SIG-M5 treated with dmso at 0.1 percent for 504 hours (cell line): ENCODE measurements around the gene PNMA1.

Experiments
- DNase-seq: peaks from one replicate; lab custom pipeline; 2025; ENCODE audit not compliant: unreplicated experiment; lab: John Stamatoyannopoulos, UW

PNMA1 gene

DNA sequence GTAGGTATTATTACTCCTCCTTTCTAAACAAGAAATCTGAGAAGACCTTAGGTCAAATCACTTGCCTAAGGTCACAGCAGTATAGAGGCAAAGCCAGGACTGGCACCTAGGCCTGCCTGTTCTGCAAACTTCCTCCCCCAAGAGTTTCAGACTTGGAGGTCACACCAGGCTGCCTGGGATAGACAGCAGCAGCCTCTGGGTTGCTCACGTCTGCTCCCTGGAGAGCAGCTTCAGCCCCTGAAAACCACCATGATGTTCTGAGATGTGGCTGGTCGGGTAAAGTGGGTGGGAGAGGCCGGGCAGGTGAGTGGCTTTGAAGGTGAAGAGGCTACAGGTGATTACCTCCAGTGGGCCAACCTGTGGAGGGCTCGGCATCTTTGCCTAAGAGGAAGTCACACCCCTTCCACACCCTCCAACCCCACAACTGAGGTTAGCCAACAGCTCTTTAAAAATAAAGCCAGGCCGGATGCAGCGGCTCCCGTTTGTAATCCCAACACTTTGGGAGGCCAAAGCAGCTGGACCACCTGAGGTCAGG lies 37.0 kb upstream of the PNMA1 start:
- DNase-seq: peak; percentile 21

DNA sequence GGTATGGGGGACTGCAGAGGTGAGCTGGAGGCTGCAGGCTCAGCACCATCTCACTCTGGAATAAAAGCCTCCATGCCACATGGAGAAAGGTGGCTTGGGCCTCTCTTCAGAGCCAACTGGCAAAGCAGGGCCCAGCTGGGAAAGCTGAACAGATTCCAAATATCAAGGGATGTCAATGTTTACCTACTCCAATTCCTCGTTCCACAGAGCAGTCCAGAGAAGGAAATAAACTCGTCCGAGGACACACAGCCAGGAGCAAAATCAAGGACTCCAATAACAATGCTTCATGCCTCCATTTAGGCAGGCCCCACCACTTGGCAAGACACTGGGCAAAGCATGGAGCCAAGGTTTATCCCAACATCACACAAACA lies 36.3 kb upstream of the PNMA1 start:
- DNase-seq: no peak

DNA sequence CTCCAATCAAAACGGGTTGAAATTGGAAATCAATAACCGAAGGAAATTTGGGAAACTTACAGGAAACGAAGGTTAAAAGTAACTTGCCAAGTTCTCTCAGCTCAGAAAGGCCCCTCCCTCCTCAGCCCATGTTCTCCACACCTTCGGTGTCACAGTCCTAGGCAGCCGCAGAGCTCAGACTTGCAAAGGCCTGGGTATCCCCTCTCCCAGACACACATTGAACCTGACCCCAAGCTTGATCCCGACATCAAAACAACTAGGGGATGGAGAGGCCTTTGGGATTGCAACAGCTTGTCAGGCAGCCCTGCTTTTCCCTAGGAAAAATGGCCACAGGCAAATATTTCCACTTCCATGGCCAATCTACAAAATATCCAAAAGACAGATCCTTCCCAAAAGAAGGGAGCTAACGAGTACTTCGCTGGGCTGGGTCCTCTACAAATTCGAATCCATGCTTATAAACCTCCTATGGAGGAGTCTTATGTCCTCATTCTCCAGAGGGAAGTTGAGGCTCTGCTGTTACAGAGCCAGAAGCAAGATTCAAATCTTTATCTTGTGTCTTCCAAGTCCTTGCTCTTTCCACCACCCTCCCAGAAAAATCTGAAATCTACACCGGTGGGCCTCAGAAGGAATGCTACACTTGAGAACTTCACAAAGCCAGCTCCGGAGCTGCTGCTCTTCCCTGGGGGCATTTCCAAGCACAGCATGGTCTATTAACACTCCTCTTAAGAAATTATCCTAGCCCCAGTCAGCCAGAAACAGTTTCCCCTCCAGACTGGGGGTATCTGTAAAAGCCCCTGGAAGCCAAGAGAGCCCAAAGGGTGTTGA lies 35.7 kb upstream of the PNMA1 start:
- no peak for DNase-seq

DNA sequence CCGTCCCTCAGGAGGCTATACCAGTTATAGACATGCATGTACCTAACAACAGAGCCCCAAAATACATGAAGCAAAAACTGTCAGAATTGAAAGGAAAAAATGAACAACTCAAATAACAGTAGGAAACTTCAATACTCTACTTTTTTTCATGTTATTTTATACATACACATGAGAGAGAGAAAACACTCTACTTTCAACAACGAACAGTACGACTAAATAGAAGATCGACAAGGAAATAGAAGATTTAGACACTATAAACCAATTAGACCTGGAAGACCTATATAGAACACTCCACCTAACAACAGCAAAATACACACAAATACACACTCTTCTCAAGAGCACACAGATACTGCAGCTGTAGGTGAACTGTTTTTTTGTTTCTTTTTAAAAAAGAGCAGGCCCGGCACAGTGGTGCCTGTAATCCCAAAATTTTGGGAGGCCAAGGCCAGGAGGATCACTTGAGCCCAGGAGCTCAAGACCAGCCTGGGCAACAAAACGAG lies 34.7 kb upstream of the PNMA1 start:
- no peak for DNase-seq

DNA sequence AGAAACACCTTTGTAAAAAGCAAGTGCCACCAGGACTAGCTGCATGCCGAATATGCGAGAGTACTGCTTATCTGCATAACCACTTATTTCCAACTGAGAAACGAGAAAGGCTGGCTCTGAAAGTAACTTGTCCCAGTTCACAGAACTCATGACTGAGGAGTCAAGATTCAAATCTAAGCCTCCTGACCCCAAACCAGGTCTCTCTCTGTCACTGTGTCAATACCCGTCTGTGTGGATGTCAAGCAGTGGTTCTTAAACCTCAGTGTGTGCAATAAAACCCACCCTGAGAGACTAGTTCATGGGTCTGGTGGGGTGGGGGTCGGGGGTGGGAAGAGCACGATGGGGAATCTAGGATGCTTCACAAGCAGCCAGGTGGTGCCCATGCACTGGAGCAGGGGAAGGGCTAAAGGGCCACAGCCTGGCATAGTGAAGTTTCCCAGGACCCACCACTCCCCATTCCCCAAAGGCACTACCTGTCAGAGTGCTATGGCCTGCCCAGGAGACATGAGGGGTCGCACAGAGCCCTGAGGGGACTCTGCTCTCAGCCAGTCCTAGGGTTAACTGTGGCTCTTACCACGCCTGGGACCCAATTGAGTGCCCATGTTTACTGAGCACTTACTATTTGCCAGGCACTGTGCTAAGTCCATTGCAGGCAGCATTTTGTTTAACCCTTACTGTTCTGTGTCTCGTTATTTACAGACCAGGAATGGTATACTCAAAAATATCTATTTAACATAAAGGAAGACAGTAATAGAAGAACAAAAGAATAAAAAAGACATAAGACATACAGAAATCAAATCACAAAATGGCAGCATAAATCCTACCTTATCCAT lies 33.4 kb upstream of the PNMA1 start:
- no peak for DNase-seq

DNA sequence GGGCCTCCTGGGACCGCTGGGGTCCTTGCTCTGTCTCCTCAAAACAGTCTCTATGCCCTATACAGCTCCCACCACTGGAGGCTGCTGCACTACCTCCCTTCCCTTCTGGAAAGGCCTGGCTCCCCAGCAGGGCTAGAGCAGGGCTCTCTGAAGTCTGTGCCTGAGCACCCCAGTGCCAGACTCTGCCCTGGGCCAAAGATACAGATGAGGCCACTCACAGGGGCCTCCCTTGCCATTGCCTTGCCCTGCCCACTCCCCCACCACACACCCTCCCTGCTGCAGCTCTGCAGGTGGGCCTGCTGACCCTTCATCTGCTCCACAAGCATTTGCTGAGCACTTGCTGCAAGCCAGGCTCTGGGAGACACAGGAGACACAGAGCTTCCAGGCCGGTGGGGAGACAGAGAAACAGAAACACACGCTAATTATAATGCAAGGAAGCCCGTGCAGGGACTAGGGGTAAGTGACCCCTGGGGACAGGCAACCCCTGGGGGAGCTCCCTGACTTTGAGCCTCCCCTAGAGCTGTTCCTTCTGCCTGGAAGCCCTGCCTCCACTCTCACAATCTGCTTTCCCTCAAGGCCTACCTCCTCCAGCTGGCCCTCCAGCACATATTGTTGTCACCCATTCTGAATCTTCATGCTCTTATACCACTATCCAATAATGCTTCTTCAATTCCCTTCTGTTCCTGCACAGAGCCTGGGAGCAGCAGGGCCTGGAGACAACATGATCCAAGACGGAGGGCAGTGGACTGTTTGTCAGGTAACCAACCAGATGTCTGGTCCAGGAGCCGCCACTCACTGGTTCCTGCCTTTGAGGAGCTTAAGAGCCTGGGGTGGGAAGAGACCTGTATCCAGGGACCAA lies 32.6 kb upstream of the PNMA1 start:
- DNase-seq: no peak

DNA sequence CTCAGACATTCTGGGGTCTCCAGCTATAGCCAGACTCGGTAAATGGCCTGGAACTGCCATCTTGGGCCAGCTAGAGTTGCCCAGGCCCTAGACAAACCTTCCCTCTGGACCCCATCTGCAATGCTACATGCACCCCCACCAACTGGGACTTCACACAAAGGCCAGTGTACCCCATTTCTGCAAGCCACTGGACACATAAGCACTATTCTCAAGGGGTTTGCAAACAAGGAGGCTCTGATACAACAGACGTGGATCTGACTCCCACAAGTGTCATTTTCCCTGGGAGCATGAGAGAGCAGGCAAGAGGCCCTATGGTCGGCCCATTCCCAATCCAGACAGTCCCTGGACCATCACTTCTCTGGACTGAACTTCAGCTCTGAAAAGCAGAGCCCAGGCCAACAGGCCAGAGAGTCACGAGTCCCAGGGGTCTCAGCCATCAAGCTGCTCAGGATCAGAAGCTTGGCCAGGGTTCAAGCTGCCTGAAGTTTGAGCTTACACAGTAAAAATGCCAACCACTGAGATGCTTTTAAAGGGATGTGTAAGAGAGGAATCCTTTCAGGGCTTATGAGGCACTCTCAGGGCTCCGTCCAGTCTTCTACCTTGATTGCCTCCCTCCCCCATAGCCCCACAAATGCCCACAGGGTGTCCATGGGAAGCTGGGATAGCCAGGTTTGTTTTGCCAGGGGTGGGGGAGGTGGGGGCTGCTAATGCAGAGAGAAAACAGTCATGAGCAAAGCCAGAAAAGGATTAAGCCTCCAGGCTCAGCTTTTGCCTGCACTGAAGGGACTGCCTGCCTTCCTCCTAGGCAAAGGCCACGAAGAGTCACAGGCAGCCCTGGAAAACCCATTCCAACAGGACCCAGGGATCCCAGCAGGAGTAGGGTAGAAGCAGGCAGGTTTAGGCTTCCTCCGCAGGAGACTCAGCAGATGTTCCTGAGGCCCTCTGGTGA lies 31.7 kb upstream of the PNMA1 start:
- DNase-seq: no peak

DNA sequence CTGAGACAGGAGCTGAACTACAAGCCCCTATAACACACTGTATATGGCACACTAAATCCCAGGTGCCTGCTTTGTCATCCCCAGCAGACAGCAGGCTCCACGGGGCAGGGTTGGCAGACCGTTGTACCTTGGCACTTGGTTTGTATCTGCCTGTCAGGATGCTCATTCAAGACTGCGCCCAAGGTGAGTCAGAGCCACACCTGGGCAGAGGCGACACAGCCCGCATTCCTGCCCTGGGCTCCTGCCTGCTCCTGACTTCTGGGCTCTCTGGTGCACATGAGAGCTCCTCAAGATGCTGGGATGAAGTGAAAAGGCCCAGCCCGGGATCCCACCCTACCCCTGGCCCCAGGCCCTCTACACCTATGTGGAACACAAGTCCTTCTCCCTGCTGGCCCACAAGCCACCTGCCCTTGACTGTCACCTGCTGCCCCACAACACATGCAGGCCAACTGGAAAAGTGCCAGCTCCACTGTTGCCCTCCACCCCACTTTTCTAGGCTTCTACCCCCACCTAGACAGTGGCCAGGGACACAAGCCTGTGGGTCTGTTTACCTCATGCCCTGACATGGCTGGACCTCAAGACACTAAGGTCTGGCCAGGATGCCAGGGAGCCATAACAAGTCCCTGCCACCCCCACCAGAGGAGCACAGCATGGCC lies 30.8 kb upstream of the PNMA1 start:
- DNase-seq: no peak

DNA sequence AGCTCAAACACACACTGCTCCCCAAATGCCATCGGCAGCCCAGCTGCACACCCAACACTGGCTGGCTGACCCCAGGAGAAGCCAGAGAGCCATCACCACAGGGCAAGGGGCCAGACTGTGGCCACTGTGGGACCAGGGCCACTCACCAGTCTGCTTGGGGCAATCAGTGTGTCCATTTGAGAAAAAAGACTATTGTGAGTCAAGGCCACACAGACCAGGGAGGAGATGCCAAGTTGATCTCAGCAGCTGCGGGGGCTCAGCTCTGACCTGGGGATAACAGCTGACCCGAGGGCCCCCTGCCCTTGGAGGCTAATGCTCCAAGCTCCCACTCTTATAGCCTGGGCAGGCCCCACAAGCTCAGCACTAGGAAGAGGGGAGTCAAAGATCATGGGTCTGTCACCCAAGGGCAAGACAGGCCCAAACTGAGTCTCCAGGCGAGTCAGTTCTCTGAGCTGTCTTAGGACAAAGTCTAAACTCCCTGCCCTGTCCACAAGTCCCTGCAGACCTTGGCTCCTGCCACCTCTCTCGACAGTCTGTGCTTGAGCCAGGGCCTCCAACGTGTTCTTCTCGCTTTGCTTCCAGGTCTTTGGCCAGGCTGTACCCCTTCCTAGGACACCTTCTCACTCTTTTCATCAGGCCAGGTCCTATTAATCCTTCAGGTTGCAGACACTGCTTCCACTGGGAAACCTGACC lies 30.1 kb upstream of the PNMA1 start:
- DNase-seq: no peak

DNA sequence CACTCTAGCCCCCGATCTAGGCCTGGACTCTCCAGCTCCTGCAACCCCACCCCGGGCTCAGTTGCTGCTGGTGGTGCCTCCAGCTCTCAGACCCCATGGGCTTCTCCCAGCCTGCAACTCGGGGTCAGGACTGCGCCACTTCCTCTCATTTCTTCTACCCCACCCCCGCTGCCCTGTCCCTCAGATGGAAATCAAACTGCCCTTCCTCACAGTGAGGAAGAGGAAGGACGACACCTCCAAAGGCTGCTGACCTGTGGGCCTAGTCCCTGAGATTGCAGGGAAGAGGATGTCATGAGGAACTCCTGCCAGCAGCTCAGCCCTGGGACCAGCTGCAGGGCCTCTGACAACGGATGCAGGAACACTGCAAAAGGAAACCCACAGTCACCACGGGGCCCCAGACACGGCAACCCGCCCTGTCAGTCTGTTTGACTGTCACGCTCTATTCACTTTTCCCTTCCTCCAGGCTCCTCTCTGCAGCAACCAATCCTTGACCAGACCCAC lies 29.3 kb upstream of the PNMA1 start:
- peak; percentile 80 for DNase-seq

DNA sequence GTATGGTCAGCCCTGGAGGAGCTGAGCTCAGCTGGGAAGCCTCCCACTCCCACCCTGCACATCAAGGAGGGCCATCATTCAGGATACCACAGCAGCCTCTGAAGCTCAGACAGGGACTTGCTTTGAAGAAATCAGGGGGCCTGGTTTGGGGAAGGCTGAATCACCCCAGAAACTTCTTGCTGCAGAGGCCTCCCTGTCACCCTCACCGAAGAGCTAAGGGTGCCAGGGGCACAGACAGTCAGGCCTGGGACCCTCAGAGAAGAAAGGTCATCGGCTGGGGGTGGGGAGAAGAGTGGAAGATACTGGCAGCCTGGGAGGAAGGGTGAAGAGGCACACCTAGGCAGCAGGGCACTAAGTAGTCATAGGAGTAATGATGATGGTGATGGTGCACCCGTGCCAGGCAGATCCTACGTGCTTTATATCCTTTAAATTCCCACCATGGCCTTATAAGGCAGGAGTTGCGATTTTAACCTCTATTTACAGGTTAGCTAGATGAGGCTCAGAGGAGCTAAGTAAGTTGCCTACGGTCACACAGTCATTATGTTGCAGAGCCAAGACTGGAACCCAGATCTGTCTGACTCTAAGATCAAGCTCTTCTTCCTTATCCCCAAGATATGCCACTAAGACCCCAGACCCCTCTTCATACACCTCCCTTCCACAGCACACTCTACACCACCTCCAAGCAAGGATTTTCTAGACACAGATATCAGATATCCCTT lies 28.5 kb upstream of the PNMA1 start:
- no peak for DNase-seq

DNA sequence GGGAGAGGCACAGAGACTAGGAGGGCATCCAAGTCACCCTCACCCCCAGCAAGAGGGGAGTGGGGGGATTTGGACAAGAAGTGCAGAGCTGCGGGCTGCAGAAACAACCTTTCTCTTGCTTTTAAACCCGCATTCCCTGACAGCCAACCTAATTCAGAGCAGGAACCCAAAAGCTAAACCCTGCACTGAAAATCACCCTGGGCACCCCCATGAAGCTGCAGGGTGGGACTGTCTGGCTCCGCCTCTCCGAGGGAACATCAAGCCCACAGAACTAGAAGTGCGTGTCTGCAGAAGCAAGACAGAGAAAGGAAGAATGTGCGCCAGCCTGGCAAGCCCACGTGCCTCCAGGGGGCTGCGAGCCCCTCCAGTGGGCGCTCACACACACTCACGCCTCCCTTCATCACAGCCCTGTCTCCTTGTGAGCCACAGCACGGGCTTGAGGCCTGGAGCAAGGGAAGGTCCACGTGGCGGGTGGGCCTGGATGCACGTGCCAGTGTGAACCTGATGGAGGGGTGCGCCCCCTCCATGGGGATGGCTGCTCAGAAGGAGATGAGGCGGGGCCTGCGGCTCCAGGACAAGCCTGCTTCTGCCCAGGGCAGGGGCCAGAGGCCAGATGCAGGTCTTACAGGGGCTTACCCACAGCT lies 27.8 kb upstream of the PNMA1 start:
- DNase-seq: peak; percentile 51

DNA sequence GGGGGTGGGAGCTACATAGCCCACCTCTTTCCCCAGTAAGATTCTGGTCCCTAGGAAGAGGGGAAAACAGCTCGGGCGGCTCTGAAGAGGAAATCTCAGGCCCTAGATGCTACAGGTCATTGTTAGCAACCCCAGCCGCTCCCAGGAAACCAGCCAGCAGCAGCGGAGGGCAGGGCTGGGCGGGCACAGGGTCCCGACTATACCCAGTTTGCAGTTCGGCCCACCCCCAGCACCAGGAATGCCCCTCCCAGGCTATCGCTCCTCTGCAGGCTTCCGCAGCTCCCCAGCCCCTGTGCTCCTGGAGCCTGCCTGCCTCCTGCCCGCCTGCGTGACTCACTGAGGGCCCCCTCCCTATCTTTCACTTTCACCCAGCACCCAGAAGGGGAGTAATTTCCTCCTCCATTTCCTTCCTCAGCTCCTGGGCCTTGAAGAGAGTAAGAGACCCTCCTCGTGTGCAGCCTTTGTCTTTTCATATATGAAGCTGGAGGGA lies 27.2 kb upstream of the PNMA1 start:
- peak; percentile 92 for DNase-seq

DNA sequence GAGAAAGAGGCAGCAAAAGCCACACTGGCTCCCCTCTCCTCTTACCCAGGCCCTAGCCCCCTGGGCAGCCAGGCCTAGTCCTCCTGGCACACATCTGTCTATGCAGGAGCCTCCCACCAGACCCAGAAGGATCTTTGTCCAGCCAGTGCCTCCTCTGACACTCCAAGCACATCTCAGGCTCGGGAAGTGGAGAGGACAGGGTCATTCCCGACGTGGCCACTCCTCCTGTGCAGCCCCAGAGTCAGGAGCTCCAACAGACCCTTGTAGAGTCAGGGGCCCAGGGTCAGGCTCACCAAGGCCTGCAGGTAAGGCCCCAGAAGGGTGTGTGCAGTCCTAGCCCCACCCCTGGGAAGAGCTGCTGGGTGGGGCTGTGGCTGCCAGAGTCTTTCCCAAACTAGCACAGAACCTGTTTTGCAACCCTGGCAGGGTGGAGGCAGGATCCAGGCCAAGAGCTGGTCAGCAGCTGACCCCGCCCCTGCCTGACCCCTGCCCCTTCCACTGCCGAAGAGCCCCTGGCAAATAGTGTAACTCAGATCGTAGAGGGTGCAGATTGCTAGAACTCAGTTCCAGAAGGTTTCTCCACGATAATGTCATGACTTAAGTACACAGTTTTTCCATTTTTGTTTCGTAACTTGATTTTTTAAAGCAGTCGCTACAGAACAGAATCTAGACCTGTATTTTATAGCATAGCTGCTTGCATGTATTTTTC lies 26.6 kb upstream of the PNMA1 start:
- peak; percentile 79 for DNase-seq

DNA sequence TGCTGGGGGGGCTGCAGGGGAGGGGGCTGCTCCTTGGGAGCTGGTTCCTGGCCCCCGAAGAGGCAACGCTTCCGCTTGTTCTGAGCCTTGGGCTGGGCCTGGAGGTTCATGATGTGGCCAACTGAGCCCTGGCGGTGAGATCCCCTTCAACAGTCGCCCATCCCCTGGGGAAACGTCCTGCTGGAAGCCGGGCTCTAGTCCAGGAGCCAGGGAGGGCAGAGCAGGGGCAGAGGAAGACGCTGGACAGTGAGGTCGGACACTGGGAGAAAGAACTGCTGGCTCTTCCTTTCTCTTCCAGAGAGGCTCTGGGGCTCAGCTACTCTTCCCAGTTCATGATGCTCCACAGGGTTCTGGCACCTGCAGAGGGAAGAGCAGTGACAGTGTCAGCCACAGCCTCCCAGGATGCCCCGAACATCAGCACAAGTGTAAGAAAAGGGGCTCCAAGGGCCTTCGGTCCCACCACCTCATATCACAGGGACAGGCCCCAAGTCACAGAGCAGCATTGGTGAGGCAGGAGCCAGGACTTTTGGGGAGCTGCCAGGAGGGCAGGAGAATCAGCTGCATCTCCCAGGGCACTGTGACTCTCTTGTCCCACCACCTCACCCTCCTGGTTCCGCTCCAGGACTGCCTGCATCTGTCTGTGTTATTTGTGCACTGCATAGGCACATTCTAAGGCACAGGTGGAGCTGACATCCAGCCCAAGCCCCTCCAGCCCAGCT lies 25.9 kb upstream of the PNMA1 start:
- DNase-seq: no peak
